ENCODE measurements around the gene EVL.

Gene EVL

DNA sequence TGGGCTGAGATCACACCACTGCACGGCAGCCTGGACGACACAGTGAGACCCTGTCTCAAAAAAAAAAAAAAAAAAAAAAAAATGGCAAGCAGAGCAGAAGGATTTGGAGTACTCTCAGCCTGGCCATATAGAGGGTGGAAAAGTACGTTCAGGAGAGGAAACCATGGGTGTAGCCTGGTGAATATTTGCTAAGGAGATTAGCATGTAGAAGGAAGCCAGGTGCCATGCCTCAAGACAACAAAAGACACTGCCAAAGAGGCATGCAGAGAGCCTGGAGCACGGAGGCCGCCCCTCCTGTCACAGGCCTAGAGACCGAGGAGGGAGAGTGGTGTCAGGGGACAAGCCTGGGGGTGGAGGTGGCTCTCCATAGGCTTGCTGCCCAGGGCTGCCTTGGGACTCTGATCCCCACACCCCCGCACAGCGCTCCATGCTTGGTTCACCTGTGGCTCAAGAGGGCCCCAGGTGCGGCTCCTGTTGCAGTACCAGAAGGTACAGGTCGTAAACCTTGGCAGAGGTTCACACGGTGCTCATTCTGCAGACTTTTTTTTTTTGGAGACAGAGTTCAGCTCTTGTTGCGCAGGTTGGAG, 122.1 kb downstream of the EVL start:
- TF ChIP-seq ZFP3 (CRISPR knock-in tag; IDR thresholded peaks at IDR 0.05) (no peak), OSR1 (CRISPR knock-in tag; IDR thresholded peaks at IDR 0.05) (no peak), RARB (CRISPR knock-in tag; IDR thresholded peaks at IDR 0.05) (no peak)
- no peak for ATAC-seq

DNA sequence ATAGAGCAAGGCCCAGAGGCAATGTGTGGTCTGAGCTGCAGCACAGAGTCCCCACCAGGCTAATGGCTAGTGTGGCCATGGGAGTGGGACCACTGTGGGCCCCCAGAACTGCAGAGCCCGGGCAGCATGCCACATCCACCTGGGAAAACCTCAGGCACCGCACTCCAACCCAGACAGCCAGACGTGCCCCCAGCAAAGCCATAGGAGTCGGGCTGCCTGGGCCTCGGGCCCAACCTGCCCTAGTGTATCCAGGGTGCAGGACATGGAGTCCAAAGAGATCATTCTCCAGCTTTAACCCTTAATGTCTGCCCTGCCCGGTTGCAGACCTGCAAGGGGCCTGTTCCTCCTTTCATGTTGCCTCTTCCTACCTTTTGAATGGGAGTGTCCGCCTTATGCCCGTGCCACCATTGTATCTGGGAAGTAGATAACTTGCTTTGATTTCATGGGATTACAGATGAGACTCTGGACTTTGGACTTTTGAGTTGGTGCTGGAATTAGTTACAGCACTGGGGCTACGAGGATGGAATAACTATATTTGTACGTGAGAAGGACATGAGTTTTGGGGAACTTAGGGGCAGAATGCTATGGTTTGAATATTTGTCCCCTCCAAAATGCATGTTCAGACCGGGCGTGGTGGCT, 123.3 kb downstream of the EVL start:
- TF ChIP-seq ARNTL (CRISPR knock-in tag; IDR thresholded peaks at IDR 0.05; ENCODE audit: borderline replicate concordance, low read depth) (no peak), ISL1 (CRISPR knock-in tag; IDR thresholded peaks at IDR 0.05) (no peak), ZNF8 (CRISPR knock-in tag; IDR thresholded peaks at IDR 0.05) (no peak), ZNF565 (CRISPR knock-in tag; conservative IDR thresholded peaks at IDR 0.05; ENCODE audit: low read depth) (no peak), ZNF70 (CRISPR knock-in tag; IDR thresholded peaks at IDR 0.05) (no peak), TOX (CRISPR knock-in tag; IDR thresholded peaks at IDR 0.05; ENCODE audit: borderline replicate concordance) (no peak), ZC3H10 (CRISPR knock-in tag; IDR thresholded peaks at IDR 0.05) (no peak), ZFP30 (CRISPR knock-in tag; IDR thresholded peaks at IDR 0.05) (no peak)
- TF ChIP-seq, protein P1, sequence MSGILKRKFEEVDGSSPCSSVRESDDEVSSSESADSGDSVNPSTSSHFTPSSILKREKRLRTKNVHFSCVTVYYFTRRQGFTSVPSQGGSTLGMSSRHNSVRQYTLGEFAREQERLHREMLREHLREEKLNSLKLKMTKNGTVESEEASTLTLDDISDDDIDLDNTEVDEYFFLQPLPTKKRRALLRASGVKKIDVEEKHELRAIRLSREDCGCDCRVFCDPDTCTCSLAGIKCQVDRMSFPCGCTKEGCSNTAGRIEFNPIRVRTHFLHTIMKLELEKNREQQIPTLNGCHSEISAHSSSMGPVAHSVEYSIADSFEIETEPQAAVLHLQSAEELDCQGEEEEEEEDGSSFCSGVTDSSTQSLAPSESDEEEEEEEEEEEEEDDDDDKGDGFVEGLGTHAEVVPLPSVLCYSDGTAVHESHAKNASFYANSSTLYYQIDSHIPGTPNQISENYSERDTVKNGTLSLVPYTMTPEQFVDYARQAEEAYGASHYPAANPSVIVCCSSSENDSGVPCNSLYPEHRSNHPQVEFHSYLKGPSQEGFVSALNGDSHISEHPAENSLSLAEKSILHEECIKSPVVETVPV (CRISPR knock-in tag; IDR thresholded peaks at IDR 0.05): no peak
- TF ChIP-seq, protein P2, sequence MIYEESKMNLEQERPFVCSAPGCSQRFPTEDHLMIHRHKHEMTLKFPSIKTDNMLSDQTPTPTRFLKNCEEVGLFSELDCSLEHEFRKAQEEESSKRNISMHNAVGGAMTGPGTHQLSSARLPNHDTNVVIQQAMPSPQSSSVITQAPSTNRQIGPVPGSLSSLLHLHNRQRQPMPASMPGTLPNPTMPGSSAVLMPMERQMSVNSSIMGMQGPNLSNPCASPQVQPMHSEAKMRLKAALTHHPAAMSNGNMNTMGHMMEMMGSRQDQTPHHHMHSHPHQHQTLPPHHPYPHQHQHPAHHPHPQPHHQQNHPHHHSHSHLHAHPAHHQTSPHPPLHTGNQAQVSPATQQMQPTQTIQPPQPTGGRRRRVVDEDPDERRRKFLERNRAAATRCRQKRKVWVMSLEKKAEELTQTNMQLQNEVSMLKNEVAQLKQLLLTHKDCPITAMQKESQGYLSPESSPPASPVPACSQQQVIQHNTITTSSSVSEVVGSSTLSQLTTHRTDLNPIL (CRISPR knock-in tag; IDR thresholded peaks at IDR 0.05; ENCODE audit: low read depth): no peak

DNA sequence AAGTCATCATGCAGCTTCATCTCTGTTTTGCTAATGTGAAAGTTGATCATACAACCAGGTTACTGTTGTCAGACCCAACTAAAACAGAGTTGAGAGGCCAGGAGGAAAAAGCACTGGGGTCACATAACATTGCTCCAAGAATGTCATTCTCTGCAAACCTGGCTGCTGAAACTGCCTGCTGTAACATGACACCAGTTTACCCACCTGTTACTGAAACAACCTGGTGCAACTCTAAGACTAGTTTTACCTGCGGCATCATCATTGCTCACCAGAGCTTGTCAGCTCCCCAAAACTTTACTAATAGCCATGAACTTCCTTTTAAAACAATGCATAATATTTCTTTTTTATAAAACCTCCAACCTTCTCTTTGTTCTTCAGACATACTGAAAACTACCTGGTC, 124.9 kb downstream of the EVL start:
- no peak for ATAC-seq
- TF ChIP-seq BACH2 (CRISPR knock-in tag; IDR thresholded peaks at IDR 0.05; ENCODE audit: borderline replicate concordance) (no peak), GLIS3 (CRISPR knock-in tag; IDR thresholded peaks at IDR 0.05) (no peak), ZFP30 (CRISPR knock-in tag; IDR thresholded peaks at IDR 0.05) (no peak), SNAI2 (CRISPR knock-in tag; IDR thresholded peaks at IDR 0.05) (no peak), ZNF8 (CRISPR knock-in tag; IDR thresholded peaks at IDR 0.05) (no peak), PPARA (CRISPR knock-in tag; IDR thresholded peaks at IDR 0.05; ENCODE audit: borderline replicate concordance) (no peak), ZC3H10 (CRISPR knock-in tag; IDR thresholded peaks at IDR 0.05) (no peak), OSR1 (CRISPR knock-in tag; IDR thresholded peaks at IDR 0.05) (no peak), ZNF565 (CRISPR knock-in tag; conservative IDR thresholded peaks at IDR 0.05; ENCODE audit: low read depth) (no peak), CSDC2 (CRISPR knock-in tag; IDR thresholded peaks at IDR 0.05) (no peak), ESRRG (CRISPR knock-in tag; IDR thresholded peaks at IDR 0.05) (no peak), ZFP3 (CRISPR knock-in tag; IDR thresholded peaks at IDR 0.05) (no peak), ZNF70 (CRISPR knock-in tag; IDR thresholded peaks at IDR 0.05) (no peak), TCF4 (CRISPR knock-in tag; IDR thresholded peaks at IDR 0.05; ENCODE audit: borderline replicate concordance) (no peak), TOX (CRISPR knock-in tag; IDR thresholded peaks at IDR 0.05; ENCODE audit: borderline replicate concordance) (no peak)
- TF ChIP-seq, protein P3, sequence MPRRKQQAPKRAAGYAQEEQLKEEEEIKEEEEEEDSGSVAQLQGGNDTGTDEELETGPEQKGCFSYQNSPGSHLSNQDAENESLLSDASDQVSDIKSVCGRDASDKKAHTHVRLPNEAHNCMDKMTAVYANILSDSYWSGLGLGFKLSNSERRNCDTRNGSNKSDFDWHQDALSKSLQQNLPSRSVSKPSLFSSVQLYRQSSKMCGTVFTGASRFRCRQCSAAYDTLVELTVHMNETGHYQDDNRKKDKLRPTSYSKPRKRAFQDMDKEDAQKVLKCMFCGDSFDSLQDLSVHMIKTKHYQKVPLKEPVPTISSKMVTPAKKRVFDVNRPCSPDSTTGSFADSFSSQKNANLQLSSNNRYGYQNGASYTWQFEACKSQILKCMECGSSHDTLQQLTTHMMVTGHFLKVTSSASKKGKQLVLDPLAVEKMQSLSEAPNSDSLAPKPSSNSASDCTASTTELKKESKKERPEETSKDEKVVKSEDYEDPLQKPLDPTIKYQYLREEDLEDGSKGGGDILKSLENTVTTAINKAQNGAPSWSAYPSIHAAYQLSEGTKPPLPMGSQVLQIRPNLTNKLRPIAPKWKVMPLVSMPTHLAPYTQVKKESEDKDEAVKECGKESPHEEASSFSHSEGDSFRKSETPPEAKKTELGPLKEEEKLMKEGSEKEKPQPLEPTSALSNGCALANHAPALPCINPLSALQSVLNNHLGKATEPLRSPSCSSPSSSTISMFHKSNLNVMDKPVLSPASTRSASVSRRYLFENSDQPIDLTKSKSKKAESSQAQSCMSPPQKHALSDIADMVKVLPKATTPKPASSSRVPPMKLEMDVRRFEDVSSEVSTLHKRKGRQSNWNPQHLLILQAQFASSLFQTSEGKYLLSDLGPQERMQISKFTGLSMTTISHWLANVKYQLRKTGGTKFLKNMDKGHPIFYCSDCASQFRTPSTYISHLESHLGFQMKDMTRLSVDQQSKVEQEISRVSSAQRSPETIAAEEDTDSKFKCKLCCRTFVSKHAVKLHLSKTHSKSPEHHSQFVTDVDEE (CRISPR knock-in tag; IDR thresholded peaks at IDR 0.05): no peak
- TF ChIP-seq, protein P4, sequence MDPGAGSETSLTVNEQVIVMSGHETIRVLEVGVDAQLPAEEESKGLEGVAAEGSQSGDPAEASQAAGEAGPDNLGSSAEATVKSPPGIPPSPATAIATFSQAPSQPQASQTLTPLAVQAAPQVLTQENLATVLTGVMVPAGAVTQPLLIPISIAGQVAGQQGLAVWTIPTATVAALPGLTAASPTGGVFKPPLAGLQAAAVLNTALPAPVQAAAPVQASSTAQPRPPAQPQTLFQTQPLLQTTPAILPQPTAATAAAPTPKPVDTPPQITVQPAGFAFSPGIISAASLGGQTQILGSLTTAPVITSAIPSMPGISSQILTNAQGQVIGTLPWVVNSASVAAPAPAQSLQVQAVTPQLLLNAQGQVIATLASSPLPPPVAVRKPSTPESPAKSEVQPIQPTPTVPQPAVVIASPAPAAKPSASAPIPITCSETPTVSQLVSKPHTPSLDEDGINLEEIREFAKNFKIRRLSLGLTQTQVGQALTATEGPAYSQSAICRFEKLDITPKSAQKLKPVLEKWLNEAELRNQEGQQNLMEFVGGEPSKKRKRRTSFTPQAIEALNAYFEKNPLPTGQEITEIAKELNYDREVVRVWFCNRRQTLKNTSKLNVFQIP (CRISPR knock-in tag; IDR thresholded peaks at IDR 0.05; ENCODE audit: borderline replicate concordance, low read depth): no peak
- TF ChIP-seq, protein P1 (CRISPR knock-in tag; IDR thresholded peaks at IDR 0.05): no peak

More for the DNA sequence above, 123.3 kb downstream of the EVL start:
- no peak for ATAC-seq

Data from SK-N-SH treated with all-trans-retinoic acid at 6 μM for 48 hours (cell line).